Common myeloid progenitor, CD34-positive (primary cell): ENCODE data around the gene MYH8.

Experiments
- CTCF ChIA-PET: fragments of 350-600 bp; sonication (Branson Sonifier 250); formaldehyde crosslinking; loops from one replicate; lab custom pipeline; 2021; ENCODE audit warnings: antibody characterized with exemption; lab: Charles Lee
- POLR2A ChIA-PET: fragments of 350-600 bp; sonication (Branson Sonifier 250); formaldehyde crosslinking; loops from one replicate; lab custom pipeline; 2021; ENCODE audit warnings: antibody characterized with exemption; lab: Charles Lee
- DNase-seq, 3 donors: peaks; one replicate each; pipeline versions ENCODE4 v3.0.0 to v3.0.0-alpha.2; 2013
- H3K27ac ChIP-seq, 2 experiments: 1 replicate in 1 of 2; 2 replicates in 1 of 2; pipeline ENCODE4 v1.7.0; 2013; ENCODE audit warnings: inconsistent platforms in 2 of 2, low read length in 2 of 2, mild to moderate bottlenecking in 2 of 2, low read depth in 1 of 2, moderate library complexity in 1 of 2; ENCODE audit not compliant: severe bottlenecking in 2 of 2, insufficient read depth in 1 of 2, poor library complexity in 1 of 2
- H3K27me3 ChIP-seq, 5 experiments: replicated peaks in 2 of 5; 1 replicate in 3 of 5; 2 replicates in 2 of 5; pipeline versions ENCODE4 v1.6.1 to v1.7.0; 2013; ENCODE audit warnings: low read length in 4 of 5, mild to moderate bottlenecking in 2 of 5, moderate library complexity in 2 of 5, inconsistent platforms in 1 of 5; ENCODE audit not compliant: insufficient read depth in 5 of 5, control insufficient read depth in 4 of 5
- H3K36me3 ChIP-seq, 4 experiments: 1 replicate in 2 of 4; 2 replicates in 2 of 4; pipeline versions ENCODE4 v1.6.1 to v1.7.0; 2013; ENCODE audit warnings: low read length in 3 of 4, control low read depth in 1 of 4, mild to moderate bottlenecking in 1 of 4; ENCODE audit not compliant: control insufficient read depth in 4 of 4, insufficient read depth in 4 of 4
- H3K4me1 ChIP-seq, 4 experiments: 1 replicate in 3 of 4; 2 replicates in 1 of 4; pipeline versions ENCODE4 v1.6.1 to v1.7.1; 2013; ENCODE audit warnings: low read length in 3 of 4, mild to moderate bottlenecking in 3 of 4, control low read depth in 1 of 4, inconsistent platforms in 1 of 4, moderate library complexity in 1 of 4; ENCODE audit not compliant: control insufficient read depth in 4 of 4, insufficient read depth in 4 of 4; ENCODE audit errors: control extremely low read depth in 1 of 4
- H3K4me3 ChIP-seq, 7 experiments: 1 replicate in 4 of 7; 2 replicates in 3 of 7; pipeline versions ENCODE4 v1.5.1 to v1.7.0; 2013; ENCODE audit warnings: mild to moderate bottlenecking in 7 of 7, low read length in 6 of 7, moderate library complexity in 6 of 7, inconsistent platforms in 2 of 7, low read depth in 2 of 7, control low read depth in 1 of 7; ENCODE audit not compliant: insufficient read depth in 4 of 7, control insufficient read depth in 1 of 7; ENCODE audit errors: extremely low read depth in 1 of 7
- H3K9me3 ChIP-seq, 5 experiments: 1 replicate in 4 of 5; 2 replicates in 1 of 5; pipeline versions ENCODE4 v1.6.1 to v1.7.1; 2013; ENCODE audit warnings: low read length in 4 of 5, mild to moderate bottlenecking in 2 of 5, inconsistent platforms in 1 of 5, low read depth in 1 of 5, moderate library complexity in 1 of 5; ENCODE audit not compliant: control insufficient read depth in 4 of 5, insufficient read depth in 2 of 5; ENCODE audit errors: control extremely low read depth in 1 of 5
- WGBS: methylation state at CpG from one replicate; pipeline ENCODE4 v1.1.5; 2013; ENCODE audit not compliant: insufficient coverage; 5-methylcytosine and 5-hydroxymethylcytosine counted together

MYH8 gene

DNA sequence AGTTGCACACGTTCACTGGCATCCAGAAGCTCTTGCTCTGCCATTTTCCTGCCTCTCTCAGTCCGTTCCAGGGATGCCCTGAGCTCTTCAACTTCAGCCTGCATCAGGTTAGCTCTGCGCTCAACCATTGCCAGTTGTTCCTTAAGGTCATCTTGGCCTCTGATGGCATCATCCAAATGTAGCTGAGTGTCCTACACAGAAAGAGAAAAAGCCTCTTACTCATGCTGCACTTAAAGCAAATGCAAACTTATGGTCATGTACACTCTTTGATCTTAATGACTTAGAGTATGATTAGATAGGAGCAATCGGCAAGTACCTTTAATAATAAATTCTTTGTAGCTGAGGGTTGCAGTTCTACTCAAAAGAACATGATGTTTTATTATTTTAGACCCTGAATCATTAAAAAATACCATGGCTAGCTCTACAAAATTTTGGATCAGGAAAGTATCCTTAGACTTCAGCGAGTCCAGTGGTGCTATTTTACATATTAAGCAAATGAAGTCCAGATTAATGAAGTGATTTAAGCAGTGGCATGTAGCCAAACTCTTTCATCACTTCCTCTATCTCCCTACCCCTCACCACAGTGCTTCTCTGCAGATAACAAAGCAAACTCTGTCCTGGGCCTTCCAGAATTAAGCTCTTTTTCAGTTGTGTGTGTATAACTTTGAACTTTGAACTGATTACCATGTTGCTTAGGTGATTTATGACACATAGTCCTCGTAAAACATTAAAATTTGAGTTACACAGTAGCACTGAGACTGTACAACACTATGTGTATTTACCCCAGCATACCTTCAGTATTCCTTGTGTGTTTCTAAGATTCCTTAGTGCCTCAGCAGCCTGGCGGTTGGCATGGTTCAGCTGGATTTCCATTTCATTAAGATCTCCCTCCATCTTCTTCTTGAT lies 25.5 kb upstream of the MYH8 start:
- no peaks in the 10 kb centered on the region for H3K27me3 ChIP-seq
- no peaks in the 10 kb centered on the region for H3K9me3 ChIP-seq
- ChIA-PET CTCF (interaction anchor here (1.0 kb wide), 1 partner anchor 53 kb away, joined by 3 read pairs; no protein-coding TSS in a partner anchor), POLR2A (no interaction called here)
- no peak overlapping the region for H3K4me3 ChIP-seq
- no peak for DNase-seq
- H3K4me1 ChIP-seq: no peaks in the 10 kb centered on the region
- H3K36me3 ChIP-seq: no peaks in the 10 kb centered on the region
- no peak overlapping the region for H3K27ac ChIP-seq
- 94% methylated on average over 4 of the region's 7 CpGs for WGBS

DNA sequence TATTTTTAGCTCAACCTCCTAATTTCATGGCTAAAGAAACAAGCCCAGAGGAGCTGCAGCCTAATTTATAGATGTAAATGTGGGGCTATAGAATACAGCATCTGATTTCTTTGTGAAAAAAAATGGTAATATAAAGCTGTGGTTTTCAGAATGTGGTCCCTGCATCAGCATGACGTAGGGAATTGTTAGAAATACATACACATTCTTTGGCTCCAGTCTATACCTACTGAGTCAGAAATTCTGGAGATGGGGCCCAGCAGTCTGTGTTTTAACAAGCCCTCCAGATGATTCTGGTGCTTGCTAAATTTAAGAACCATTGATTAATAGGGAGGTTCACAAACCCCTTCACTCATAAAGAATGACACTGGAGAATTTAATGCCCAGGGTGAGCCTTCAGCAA lies 18.1 kb upstream of the MYH8 start:
- WGBS: 80% methylated on average over 1 of the region's 1 CpG
- CTCF ChIA-PET: no interaction called here

DNA sequence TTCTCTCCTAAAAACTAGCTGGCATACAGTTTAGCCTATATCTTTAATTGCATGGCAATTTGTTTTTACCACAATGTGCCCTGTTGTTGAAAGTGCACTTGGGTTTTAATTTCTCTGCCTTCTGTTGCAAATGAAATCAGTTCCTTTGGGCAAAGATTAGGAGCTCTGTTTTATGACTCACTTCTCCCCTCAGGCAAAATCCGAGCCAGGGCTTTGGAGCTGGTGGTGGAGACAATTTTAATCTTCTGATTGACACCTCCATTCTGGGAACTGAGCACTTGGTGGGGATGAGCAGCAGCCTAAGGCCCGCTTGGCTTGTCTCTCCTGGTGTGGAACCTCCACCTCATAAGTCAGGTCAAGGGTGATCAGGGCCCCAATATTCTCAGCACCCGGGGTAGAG lies 13.3 kb upstream of the MYH8 start:
- Histone ChIP-seq H3K27me3 (peaks cover 0 to 9% (median 2%) of the 10 kb centered on the region in 5 experiments), H3K4me1 (peaks cover 0 to 2% (median 0%) of the 10 kb centered on the region in 4 experiments), H3K9me3 (peaks cover 0 to 4% (median 0%) of the 10 kb centered on the region in 5 experiments), H3K27ac (no peak overlapping the region), H3K4me3 (no peak overlapping the region), H3K36me3 (no peaks in the 10 kb centered on the region)
- POLR2A ChIA-PET: no interaction called here
- DNase-seq: no peak
- WGBS: 87% methylated on average over 3 of the region's 3 CpGs
- CTCF ChIA-PET: no interaction called here

More for the DNA sequence above, 18.1 kb upstream of the MYH8 start:
- peaks cover 0 to 1% (median 0%) of the 10 kb centered on the region in 5 experiments for H3K9me3 ChIP-seq
- peaks cover 0 to 2% (median 0%) of the 10 kb centered on the region in 4 experiments for H3K4me1 ChIP-seq
- POLR2A ChIA-PET: no interaction called here
- H3K27me3 ChIP-seq: peaks cover 0 to 9% (median 2%) of the 10 kb centered on the region in 5 experiments
- H3K36me3 ChIP-seq: no peaks in the 10 kb centered on the region
- H3K27ac ChIP-seq: no peak overlapping the region
- no peak for DNase-seq
- no peak overlapping the region for H3K4me3 ChIP-seq

DNA sequence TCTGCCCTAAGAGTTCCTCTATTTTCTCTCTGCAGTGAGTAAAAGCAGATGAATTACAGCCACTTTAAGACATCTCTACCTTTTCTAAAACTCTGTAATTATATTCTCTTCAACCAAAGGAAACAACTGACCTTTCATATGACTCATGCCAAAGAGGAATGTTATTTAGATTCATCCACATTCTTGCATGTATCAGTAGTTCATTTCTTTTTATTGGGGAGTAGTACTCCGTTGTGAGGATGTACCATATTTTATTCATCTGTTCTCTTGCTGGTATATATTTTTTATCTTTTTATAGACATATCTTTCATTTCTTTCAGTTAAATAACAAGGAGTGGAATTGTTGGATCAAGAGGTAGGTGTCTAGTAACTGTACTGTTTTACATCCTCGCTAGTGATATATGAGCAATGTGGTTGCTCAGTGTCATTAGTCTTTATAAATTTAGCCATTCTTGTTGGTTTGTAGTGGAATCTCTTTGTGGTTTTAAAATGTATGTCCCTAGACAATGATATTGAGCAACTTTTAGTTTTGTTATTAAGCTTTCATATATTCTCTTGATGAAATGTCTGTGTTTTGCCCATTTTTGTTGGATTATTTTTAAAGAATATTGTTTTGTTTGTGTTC lies 7.8 kb upstream of the MYH8 start:
- ChIA-PET CTCF (no interaction called here), POLR2A (no interaction called here)
- Histone ChIP-seq H3K9me3 (peaks cover 0 to 2% (median 0%) of the 10 kb centered on the region in 5 experiments), H3K4me3 (no peak overlapping the region), H3K4me1 (no peaks in the 10 kb centered on the region), H3K27me3 (peaks cover 0 to 2% (median 0%) of the 10 kb centered on the region in 5 experiments), H3K36me3 (no peaks in the 10 kb centered on the region), H3K27ac (no peak overlapping the region)
- DNase-seq: no peak
- 89% methylated on average over 1 of the region's 2 CpGs for WGBS

DNA sequence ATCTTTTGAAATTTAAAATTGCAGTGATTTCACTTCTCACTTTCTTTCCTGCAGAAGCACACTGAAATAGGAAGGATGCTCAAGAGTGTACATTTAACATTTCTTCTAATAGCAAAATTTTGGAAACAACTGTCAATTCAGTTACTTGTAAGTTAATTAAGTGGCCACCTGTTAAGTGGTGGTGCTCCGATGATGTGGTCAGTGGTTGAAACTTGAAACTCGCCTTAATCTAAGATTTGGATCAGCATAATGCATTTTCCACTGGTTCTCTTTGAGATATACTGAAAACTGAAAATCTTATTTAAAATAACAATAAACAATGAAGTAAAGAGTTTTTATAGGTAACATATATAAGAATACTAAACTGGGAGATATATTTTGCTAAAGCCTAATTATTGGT lies 7.0 kb upstream of the MYH8 start:
- no peak overlapping the region for H3K4me3 ChIP-seq
- CTCF ChIA-PET: no interaction called here
- H3K4me1 ChIP-seq: no peaks in the 10 kb centered on the region
- peaks cover 0 to 2% (median 0%) of the 10 kb centered on the region in 5 experiments for H3K27me3 ChIP-seq
- H3K27ac ChIP-seq: no peak overlapping the region
- DNase-seq: no peak
- WGBS: no CpG with 5 or more reads among the region's 2 CpGs
- H3K9me3 ChIP-seq: peaks cover 0 to 2% (median 0%) of the 10 kb centered on the region in 5 experiments
- POLR2A ChIA-PET: no interaction called here
- H3K36me3 ChIP-seq: no peaks in the 10 kb centered on the region

DNA sequence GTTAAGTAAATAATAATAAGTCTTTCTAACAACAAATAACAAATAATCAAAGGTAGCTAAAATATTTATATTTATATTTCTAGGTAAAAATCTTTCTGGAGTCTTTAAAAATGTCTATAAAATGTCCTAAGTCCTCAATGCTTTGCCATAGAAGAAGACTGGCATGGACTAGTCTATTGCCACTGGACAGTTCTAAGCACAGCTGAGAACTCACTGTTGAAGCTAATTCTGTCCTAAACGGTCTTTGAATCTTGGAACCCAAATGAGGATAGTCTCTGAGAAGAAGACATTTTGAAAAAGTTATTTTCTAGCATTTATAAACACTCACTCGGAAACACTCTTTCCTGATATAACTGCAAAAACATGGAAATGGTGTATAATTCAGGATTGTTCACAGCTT lies 539 bp downstream of the MYH8 start:
- Histone ChIP-seq H3K27ac (no peak overlapping the region), H3K4me1 (no peaks in the 10 kb centered on the region), H3K9me3 (no peaks in the 10 kb centered on the region), H3K36me3 (no peaks in the 10 kb centered on the region), H3K27me3 (peaks cover 0 to 9% (median 0%) of the 10 kb centered on the region in 5 experiments), H3K4me3 (no peak overlapping the region)
- ChIA-PET POLR2A (no interaction called here), CTCF (no interaction called here)
- no CpG with 5 or more reads among the region's 2 CpGs for WGBS
- DNase-seq: no peak

DNA sequence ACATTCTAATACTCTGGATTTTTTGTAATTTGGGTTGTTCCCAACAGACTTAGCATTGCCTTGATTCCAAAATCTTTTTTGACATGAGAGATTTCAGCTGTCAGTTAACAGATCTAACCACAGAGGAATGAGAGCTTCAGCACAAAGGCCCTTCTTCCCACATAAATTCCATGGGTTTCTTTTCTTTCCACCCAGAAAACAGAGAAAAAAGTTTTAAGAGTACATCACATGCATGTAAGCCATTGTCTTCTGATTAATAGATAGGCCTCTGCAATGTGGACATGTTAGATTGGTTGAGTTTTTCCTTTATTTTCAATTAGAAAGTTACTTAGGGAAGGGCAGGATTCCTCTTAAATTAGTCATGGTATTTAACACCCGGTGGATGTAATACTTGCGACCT lies 939 bp downstream of the MYH8 start:
- no peaks in the 10 kb centered on the region for H3K9me3 ChIP-seq
- no peak for DNase-seq
- no peak overlapping the region for H3K4me3 ChIP-seq
- no CpG with 5 or more reads among the region's 2 CpGs for WGBS
- peaks cover 0 to 9% (median 0%) of the 10 kb centered on the region in 5 experiments for H3K27me3 ChIP-seq
- ChIA-PET CTCF (no interaction called here), POLR2A (no interaction called here)
- H3K36me3 ChIP-seq: no peaks in the 10 kb centered on the region
- no peaks in the 10 kb centered on the region for H3K4me1 ChIP-seq
- no peak overlapping the region for H3K27ac ChIP-seq
